H9 (cell line): ENCODE results near the gene OR51Q1. TPM values are rescaled to one million over a fixed set of nuclear protein-coding genes. Genes with fewer than 3 reads are reported as not detected.

ENCODE experiments used
- DNase-seq: peaks from one replicate; pipeline ENCODE4 v3.0.0-alpha.2; 2017
- H2AFZ ChIP-seq: one replicate; pipeline ENCODE4 v1.6.1; 2013; ENCODE audit warnings: mild to moderate bottlenecking, low read length, control low read depth, moderate library complexity
- H2AK5ac ChIP-seq: 2 replicates; pipeline ENCODE4 v1.6.1; 2013; ENCODE audit warnings: low read length, control low read depth, mixed read lengths; ENCODE audit not compliant: insufficient read length
- H2BK120ac ChIP-seq: one replicate; pipeline ENCODE4 v1.6.1; 2013; ENCODE audit warnings: low read depth, mild to moderate bottlenecking, low read length, control low read depth, inconsistent platforms; ENCODE audit not compliant: poor library complexity, severe bottlenecking
- H2BK12ac ChIP-seq: 2 replicates; pipeline ENCODE4 v1.6.1; 2013; ENCODE audit warnings: low read length, control low read depth, mixed read lengths, low read depth; ENCODE audit not compliant: insufficient read length
- H2BK15ac ChIP-seq: 2 replicates; pipeline ENCODE4 v1.6.1; 2013; ENCODE audit warnings: low read depth, low read length, control low read depth
- H2BK20ac ChIP-seq: one replicate; pipeline ENCODE4 v1.6.1; 2013; ENCODE audit warnings: low read depth, mild to moderate bottlenecking, low read length, control low read depth, inconsistent platforms; ENCODE audit not compliant: poor library complexity, severe bottlenecking
- H2BK5ac ChIP-seq: 2 replicates; pipeline ENCODE4 v1.6.1; 2013; ENCODE audit warnings: low read length, control low read depth, mixed read lengths; ENCODE audit not compliant: insufficient read length
- H3K14ac ChIP-seq: 2 replicates; pipeline ENCODE4 v1.6.1; 2013; ENCODE audit warnings: low read length, control low read depth; ENCODE audit not compliant: insufficient read depth
- H3K18ac ChIP-seq: 2 replicates; pipeline ENCODE4 v1.6.1; 2013; ENCODE audit warnings: low read depth, mild to moderate bottlenecking, mixed read lengths, low read length, control low read depth; ENCODE audit not compliant: insufficient read length
- H3K23ac ChIP-seq: 2 replicates; pipeline ENCODE4 v1.6.1; 2013; ENCODE audit warnings: low read length, control low read depth, mixed read lengths, low read depth; ENCODE audit not compliant: insufficient read length
- H3K23me2 ChIP-seq: 2 replicates; pipeline ENCODE4 v1.6.1; 2013; ENCODE audit warnings: low read depth, mild to moderate bottlenecking, mixed read lengths, low read length, control low read depth; ENCODE audit not compliant: insufficient read length, poor library complexity, severe bottlenecking
- H3K27ac ChIP-seq: 2 replicates; pipeline ENCODE4 v1.5.1; 2013; ENCODE audit warnings: low read length, control low read depth, mixed read lengths, low read depth; ENCODE audit not compliant: insufficient read length
- H3K27me3 ChIP-seq: 2 replicates; pipeline ENCODE4 v1.6.1; 2013; ENCODE audit warnings: low read length, control low read depth, inconsistent platforms; ENCODE audit not compliant: insufficient read depth
- H3K4ac ChIP-seq: 2 replicates; pipeline ENCODE4 v1.6.1; 2013; ENCODE audit warnings: low read depth, mild to moderate bottlenecking, control low read depth, inconsistent platforms, low read length, moderate library complexity
- H3K4me1 ChIP-seq: 2 replicates; pipeline ENCODE4 v1.6.1; 2013; ENCODE audit warnings: low read length, control low read depth, inconsistent platforms; ENCODE audit not compliant: insufficient read depth
- H3K4me2 ChIP-seq: 2 replicates; pipeline ENCODE4 v1.6.1; 2013; ENCODE audit warnings: low read length, control low read depth, mixed read lengths; ENCODE audit not compliant: insufficient read length, insufficient read depth
- H3K56ac ChIP-seq: 2 replicates; pipeline ENCODE4 v1.6.1; 2013; ENCODE audit warnings: low read depth, mild to moderate bottlenecking, mixed read lengths, low read length, control low read depth; ENCODE audit not compliant: insufficient read length
- H3K79me1 ChIP-seq: 2 replicates; pipeline ENCODE4 v1.6.1; 2013; ENCODE audit warnings: low read depth, mild to moderate bottlenecking, moderate library complexity, low read length, control low read depth, inconsistent platforms; ENCODE audit not compliant: insufficient read depth, poor library complexity, severe bottlenecking
- H3K79me2 ChIP-seq: 2 replicates; pipeline ENCODE4 v1.6.1; 2013; ENCODE audit warnings: low read length, control low read depth, inconsistent platforms; ENCODE audit not compliant: insufficient read depth
- H3K9ac ChIP-seq: 2 replicates; pipeline ENCODE4 v1.6.1; 2013; ENCODE audit warnings: low read length, control low read depth, mixed read lengths; ENCODE audit not compliant: insufficient read length; ENCODE audit errors: extremely low read depth
- H3K9me3 ChIP-seq: one replicate; pipeline ENCODE4 v1.6.1; 2013; ENCODE audit warnings: low read depth, low read length, inconsistent platforms; ENCODE audit not compliant: control insufficient read depth
- H3T11ph ChIP-seq: one replicate; pipeline ENCODE4 v1.6.1; 2013; ENCODE audit warnings: mild to moderate bottlenecking, low read length, control low read depth, inconsistent platforms
- H4K20me1 ChIP-seq: one replicate; pipeline ENCODE4 v1.6.1; 2013; ENCODE audit not compliant: control insufficient read depth, insufficient read length, insufficient read depth
- H4K5ac ChIP-seq: 2 replicates; pipeline ENCODE4 v1.6.1; 2013; ENCODE audit warnings: low read depth, mild to moderate bottlenecking, mixed read lengths, low read length, control low read depth; ENCODE audit not compliant: insufficient read length
- H4K8ac ChIP-seq: replicated peaks from 2 replicates; pipeline ENCODE4 v1.6.1; 2013; ENCODE audit warnings: low read length, control low read depth, mixed read lengths, low read depth; ENCODE audit not compliant: insufficient read length
- H4K91ac ChIP-seq: 2 replicates; pipeline ENCODE4 v1.6.1; 2013; ENCODE audit warnings: low read depth, mild to moderate bottlenecking, moderate library complexity, mixed read lengths, low read length, control low read depth; ENCODE audit not compliant: insufficient read length
- H3K27ac Mint-ChIP-seq, 3 experiments: 2 replicates in 2 of 3; 3 replicates in 1 of 3; pipeline ENCODE4 v1.8.0; 2020 to 2021; ENCODE audit warnings: mixed read lengths in 3 of 3, mild to moderate bottlenecking in 1 of 3, moderate library complexity in 1 of 3
- H3K27me3 Mint-ChIP-seq: 2 replicates; pipeline ENCODE4 v1.8.0; 2021; ENCODE audit warnings: low read depth, mild to moderate bottlenecking, moderate library complexity, mixed read lengths
- H3K36me3 Mint-ChIP-seq, 3 experiments: 2 replicates in 2 of 3; 3 replicates in 1 of 3; pipeline ENCODE4 v1.8.0; 2020 to 2021; ENCODE audit warnings: low read depth in 3 of 3, mixed read lengths in 3 of 3; ENCODE audit not compliant: insufficient read depth in 1 of 3
- H3K4me1 Mint-ChIP-seq, 2 experiments: 2 replicates each; pipeline ENCODE4 v1.8.0; 2020; ENCODE audit warnings: mixed read lengths in 2 of 2
- H3K4me3 Mint-ChIP-seq, 2 experiments: 2 replicates in 1 of 2; 3 replicates in 1 of 2; pipeline ENCODE4 v1.8.0; 2020 to 2021; ENCODE audit warnings: mild to moderate bottlenecking in 2 of 2, mixed read lengths in 2 of 2, moderate library complexity in 1 of 2
- H3K9me3 Mint-ChIP-seq, 2 experiments: 2 replicates in 1 of 2; 3 replicates in 1 of 2; pipeline ENCODE4 v1.8.0; 2020; ENCODE audit warnings: mild to moderate bottlenecking in 2 of 2, mixed read lengths in 2 of 2, moderate library complexity in 1 of 2
- CTCF ChIP-seq: fragments of 200-600 bp; sonication (generic); conservative IDR thresholded peaks from 3 replicates; pipeline ENCODE4 v1.8.0; 2021; ENCODE audit warnings: antibody characterized with exemption, mild to moderate bottlenecking
- total RNA-seq: library from RNA; stranded (reverse); gene quantifications from 2 replicates; pipeline ENCODE4 v1.2.1, GENCODE V29; 2021

OR51Q1 gene
- total RNA-seq, 1 experiment from 2014 or later, result not detected

GRCh38 chr11:5405173-5405572, 16.7 kb upstream of the OR51Q1 start:
- Mint-ChIP-seq H3K27me3 (no peaks in the 10 kb centered on the region; the same call in none of the 2 replicates), H3K27ac (no peak overlapping the region), H3K9me3 (peaks cover 0 to 3% of the 10 kb centered on the region in 2 experiments; a peak in 2 of 5 replicates), H3K4me1 (no peaks in the 10 kb centered on the region), H3K36me3 (no peaks in the 10 kb centered on the region; a peak in 1 of 7 replicates), H3K4me3 (no peak overlapping the region)
- no peaks in the 10 kb centered on the region for H3K79me1 ChIP-seq
- H4K91ac ChIP-seq, result no peak overlapping the region
- no peak overlapping the region for H3K4me2 ChIP-seq
- no peak overlapping the region for H3K14ac ChIP-seq
- no peak overlapping the region for H4K5ac ChIP-seq
- no peaks in the 10 kb centered on the region for H3K79me2 ChIP-seq
- no peak overlapping the region for H3K23ac ChIP-seq
- H3K9me3 ChIP-seq, result no peaks in the 10 kb centered on the region
- H3K4me1 ChIP-seq, result no peaks in the 10 kb centered on the region
- no peak overlapping the region for H2BK5ac ChIP-seq
- H3K23me2 ChIP-seq, result no peaks in the 10 kb centered on the region
- H3K27me3 ChIP-seq, result no peaks in the 10 kb centered on the region
- H4K20me1 ChIP-seq, result no peaks in the 10 kb centered on the region
- TF ChIP-seq CTCF, result no peak
- no peak overlapping the region for H3K4ac ChIP-seq
- H2BK12ac ChIP-seq, result no peak overlapping the region
- H3K18ac ChIP-seq, result no peak overlapping the region
- H2AK5ac ChIP-seq, result no peak overlapping the region
- no peak for DNase-seq
- no peak overlapping the region for H3K9ac ChIP-seq
- no peak overlapping the region for H3K56ac ChIP-seq
- no peak overlapping the region for H4K8ac ChIP-seq
- no peak overlapping the region for H3K27ac ChIP-seq
- no peak overlapping the region for H2BK20ac ChIP-seq
- no peak overlapping the region for H2AFZ ChIP-seq
- H3T11ph ChIP-seq, result no peak overlapping the region
- no peak overlapping the region for H2BK120ac ChIP-seq
- H2BK15ac ChIP-seq, result no peak overlapping the region
